Measurements from ENCODE around the gene ABI2. TPM values are rescaled to one million over a fixed set of nuclear protein-coding genes. Genes with fewer than 3 reads are reported as not detected.
A peak's percentile ranks its signal among the peaks of the same experiment; 100 is the strongest.

Gene ABI2
- total RNA-seq, 1 donor from 2014 or later = 161 TPM

DNA sequence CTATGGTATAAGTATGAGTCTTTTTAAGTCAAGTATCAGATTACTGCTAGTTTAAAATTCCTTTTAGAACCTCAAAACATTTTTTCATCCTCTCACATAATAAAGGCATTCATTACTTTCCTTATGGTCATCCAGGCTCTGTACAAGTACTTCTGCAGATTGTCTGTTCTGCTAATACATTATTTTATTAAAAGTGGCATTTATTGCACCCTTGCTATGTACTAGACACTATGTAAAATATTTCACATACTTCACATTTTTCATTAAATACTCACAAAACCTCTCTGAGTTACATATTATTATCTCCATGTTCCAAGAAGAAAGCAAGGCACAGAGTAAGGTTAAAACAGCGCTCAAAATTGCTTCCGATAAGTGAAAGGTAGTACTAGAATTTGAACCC is 122.8 kb downstream of the ABI2 start:
- TF ChIP-seq CTCF (IDR thresholded peaks at IDR 0.05) (no peak), EZH2 (IDR thresholded peaks at IDR 0.05) (no peak), EZH2phosphoT487 (IDR thresholded peaks at IDR 0.05) (no peak)
- H3K27ac Mint-ChIP-seq = no peak overlapping the region
- H3K79me2 ChIP-seq (ENCODE audit: low read depth) = no peaks in the 10 kb centered on the region

GRCh38 chr2:203451689-203452088 is 123.5 kb downstream of the ABI2 start:
- no peak overlapping the region for H3K4me3 ChIP-seq
- H3K4me1 ChIP-seq = no peaks in the 10 kb centered on the region
- Mint-ChIP-seq H3K4me3 (no peak overlapping the region), H3K27ac (no peak overlapping the region), H3K9me3 (no peaks in the 10 kb centered on the region), H3K36me3 (peaks cover 18% of the 10 kb centered on the region), H3K27me3 (ENCODE audit: insufficient read depth, low read depth) (no peaks in the 10 kb centered on the region), H3K4me1 (no peaks in the 10 kb centered on the region)
- no peak for TF ChIP-seq EZH2 (IDR thresholded peaks at IDR 0.05)
- no peak for TF ChIP-seq EZH2phosphoT487 (IDR thresholded peaks at IDR 0.05)
- no peak for TF ChIP-seq CTCF (IDR thresholded peaks at IDR 0.05)
- peaks cover 7% of the 10 kb centered on the region for H3K36me3 ChIP-seq
- H3K4me2 ChIP-seq = no peak overlapping the region
- H3K9ac ChIP-seq = no peak overlapping the region
- H3K27ac ChIP-seq = no peak overlapping the region
- no peak for DNase-seq (ENCODE audit: low spot score)
- peaks cover 4% of the 10 kb centered on the region for H4K20me1 ChIP-seq (ENCODE audit: low read depth)
- H3K27me3 ChIP-seq = no peaks in the 10 kb centered on the region
- H3K9me3 ChIP-seq (ENCODE audit: low read depth) = no peaks in the 10 kb centered on the region
- peaks cover 5% of the 10 kb centered on the region for H3F3A ChIP-seq (ENCODE audit: low read depth)
- H3K79me2 ChIP-seq (ENCODE audit: low read depth) = no peaks in the 10 kb centered on the region
- H2AFZ ChIP-seq (replicated peaks) = no peak overlapping the region

More for the DNA sequence above, 122.8 kb downstream of the ABI2 start:
- Histone ChIP-seq H3K4me3 (no peak overlapping the region), H3K27ac (no peak overlapping the region), H3K4me1 (no peaks in the 10 kb centered on the region), H3K27me3 (no peaks in the 10 kb centered on the region), H3K9ac (no peak overlapping the region), H3F3A (ENCODE audit: low read depth) (peaks cover 5% of the 10 kb centered on the region), H2AFZ (replicated peaks) (no peak overlapping the region), H3K36me3 (peaks cover 1% of the 10 kb centered on the region), H4K20me1 (ENCODE audit: low read depth) (peaks cover 4% of the 10 kb centered on the region), H3K4me2 (no peak overlapping the region), H3K9me3 (ENCODE audit: low read depth) (no peaks in the 10 kb centered on the region)
- no peaks in the 10 kb centered on the region for H3K27me3 Mint-ChIP-seq (ENCODE audit: insufficient read depth, low read depth)
- H3K36me3 Mint-ChIP-seq = peaks cover 23% of the 10 kb centered on the region
- H3K9me3 Mint-ChIP-seq = no peaks in the 10 kb centered on the region
- H3K4me3 Mint-ChIP-seq = no peak overlapping the region
- no peaks in the 10 kb centered on the region for H3K4me1 Mint-ChIP-seq
- no peak for DNase-seq (ENCODE audit: low spot score)

GRCh38 chr2:203453858-203454451 is 125.8 kb downstream of the ABI2 start:
- Histone ChIP-seq H3K4me1 (no peaks in the 10 kb centered on the region), H3K27ac (no peak overlapping the region), H3K4me3 (no peak overlapping the region), H4K20me1 (ENCODE audit: low read depth) (peaks cover 4% of the 10 kb centered on the region), H3K4me2 (no peak overlapping the region), H2AFZ (replicated peaks) (no peak overlapping the region), H3K9me3 (ENCODE audit: low read depth) (no peaks in the 10 kb centered on the region), H3K27me3 (no peaks in the 10 kb centered on the region), H3K79me2 (ENCODE audit: low read depth) (no peaks in the 10 kb centered on the region), H3F3A (ENCODE audit: low read depth) (peaks cover 5% of the 10 kb centered on the region), H3K9ac (no peak overlapping the region), H3K36me3 (peaks cover 7% of the 10 kb centered on the region)
- Mint-ChIP-seq H3K36me3 (peaks cover 20% of the 10 kb centered on the region), H3K27me3 (ENCODE audit: insufficient read depth, low read depth) (no peaks in the 10 kb centered on the region), H3K9me3 (no peaks in the 10 kb centered on the region), H3K27ac (no peak overlapping the region), H3K4me3 (no peak overlapping the region), H3K4me1 (no peaks in the 10 kb centered on the region)
- peak; percentile 30 for DNase-seq (ENCODE audit: low spot score)
- TF ChIP-seq CTCF (IDR thresholded peaks at IDR 0.05) (peak; percentile 82), EZH2 (IDR thresholded peaks at IDR 0.05) (no peak)

Data from neural progenitor cell (in vitro differentiated cells).